ENCODE measurements around the gene BMS1. TPM values are rescaled to one million over a fixed set of nuclear protein-coding genes. Genes with fewer than 3 reads are reported as not detected.
"Not testable (repeated sequence)": the region's sequence is repeated elsewhere in the genome, so short reads cannot be mapped to it uniquely, and the experiment has no call there.

Gene BMS1, protein sequence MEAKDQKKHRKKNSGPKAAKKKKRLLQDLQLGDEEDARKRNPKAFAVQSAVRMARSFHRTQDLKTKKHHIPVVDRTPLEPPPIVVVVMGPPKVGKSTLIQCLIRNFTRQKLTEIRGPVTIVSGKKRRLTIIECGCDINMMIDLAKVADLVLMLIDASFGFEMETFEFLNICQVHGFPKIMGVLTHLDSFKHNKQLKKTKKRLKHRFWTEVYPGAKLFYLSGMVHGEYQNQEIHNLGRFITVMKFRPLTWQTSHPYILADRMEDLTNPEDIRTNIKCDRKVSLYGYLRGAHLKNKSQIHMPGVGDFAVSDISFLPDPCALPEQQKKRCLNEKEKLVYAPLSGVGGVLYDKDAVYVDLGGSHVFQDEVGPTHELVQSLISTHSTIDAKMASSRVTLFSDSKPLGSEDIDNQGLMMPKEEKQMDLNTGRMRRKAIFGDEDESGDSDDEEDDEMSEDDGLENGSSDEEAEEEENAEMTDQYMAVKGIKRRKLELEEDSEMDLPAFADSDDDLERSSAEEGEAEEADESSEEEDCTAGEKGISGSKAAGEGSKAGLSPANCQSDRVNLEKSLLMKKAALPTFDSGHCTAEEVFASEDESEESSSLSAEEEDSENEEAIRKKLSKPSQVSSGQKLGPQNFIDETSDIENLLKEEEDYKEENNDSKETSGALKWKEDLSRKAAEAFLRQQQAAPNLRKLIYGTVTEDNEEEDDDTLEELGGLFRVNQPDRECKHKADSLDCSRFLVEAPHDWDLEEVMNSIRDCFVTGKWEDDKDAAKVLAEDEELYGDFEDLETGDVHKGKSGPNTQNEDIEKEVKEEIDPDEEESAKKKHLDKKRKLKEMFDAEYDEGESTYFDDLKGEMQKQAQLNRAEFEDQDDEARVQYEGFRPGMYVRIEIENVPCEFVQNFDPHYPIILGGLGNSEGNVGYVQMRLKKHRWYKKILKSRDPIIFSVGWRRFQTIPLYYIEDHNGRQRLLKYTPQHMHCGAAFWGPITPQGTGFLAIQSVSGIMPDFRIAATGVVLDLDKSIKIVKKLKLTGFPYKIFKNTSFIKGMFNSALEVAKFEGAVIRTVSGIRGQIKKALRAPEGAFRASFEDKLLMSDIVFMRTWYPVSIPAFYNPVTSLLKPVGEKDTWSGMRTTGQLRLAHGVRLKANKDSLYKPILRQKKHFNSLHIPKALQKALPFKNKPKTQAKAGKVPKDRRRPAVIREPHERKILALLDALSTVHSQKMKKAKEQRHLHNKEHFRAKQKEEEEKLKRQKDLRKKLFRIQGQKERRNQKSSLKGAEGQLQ
- 10 to 100 TPM; 18.7 to 19.6 TPM for total RNA-seq
- 10 to 100 TPM in 2 of 3 donors, 1 to 10 TPM in 1; 9.4 to 19.3 (median 13.6) TPM for polyA plus RNA-seq
- total RNA-seq = 106 to 306 (median 119) reads per million in 6 experiments

GRCh38 chr10:42782446-42783180 lies at the start of gene BMS1:
BMS1 (plus strand) TSS chr10:42782795; CDS start chr10:42784395, 1,600 bp downstream.
- ATAC-seq (peak; percentile 92 to 93), DNase-seq (peak; percentile 66 to 93 (median 89))
- Mint-ChIP-seq H3K4me1 (peaks cover 13 to 48% (median 41%) of the 10 kb centered on the region in 4 donors), H3K36me3 (peaks cover 3 to 29% (median 4%) of the 10 kb centered on the region in 3 donors), H3K4me3 (peak within 1 kb of the TSS; percentile 88 to 99 (median 98)), H3K27ac (peak within 1 kb of the TSS; percentile 91 to 99 (median 96)), H3K27me3 (peaks cover 0 to 5% (median 0%) of the 10 kb centered on the region in 5 donors), H3K9me3 (no peaks in the 10 kb centered on the region)
- POLR2A ChIA-PET = interaction anchor here (0.7 to 3.2 kb wide), 6 partner anchors 13 to 791 kb away, joined by 3 to 18 read pairs (median 4); partner anchors contain the start of gene CSGALNACT2

DNA sequence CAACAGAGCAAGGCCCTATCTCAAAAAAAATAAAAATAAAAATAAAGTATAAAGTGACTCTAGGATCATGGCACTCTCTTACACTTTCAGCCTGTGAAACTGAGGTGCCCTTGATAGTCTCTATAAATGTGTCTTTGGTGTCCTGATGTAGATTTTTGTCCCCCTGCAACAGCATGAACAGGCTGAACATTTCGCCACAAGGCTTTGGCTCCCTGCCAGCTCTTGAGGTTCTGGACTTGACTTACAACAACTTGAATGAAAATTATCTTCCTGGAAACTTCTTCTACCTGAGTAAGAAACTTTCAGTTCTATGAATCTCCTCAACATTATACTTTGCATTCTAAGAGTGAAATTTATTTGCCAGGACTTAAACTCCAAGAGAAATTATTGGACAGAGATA lies 48.1 kb upstream of the BMS1 start:
- H3K27me3 Mint-ChIP-seq = peaks cover 12 to 38% (median 27%) of the 10 kb centered on the region in 5 donors

GRCh38 chr10:42738679-42739078 lies 43.9 kb upstream of the BMS1 start:
- peaks cover 8 to 22% (median 19%) of the 10 kb centered on the region in 5 donors for H3K27me3 Mint-ChIP-seq
- peaks cover 5 to 42% (median 16%) of the 10 kb centered on the region in 9 donors for H3K9me3 Mint-ChIP-seq
- H3K4me3 Mint-ChIP-seq = no peak overlapping the region
- POLR2A ChIA-PET = no interaction called here
- ATAC-seq (no peak), DNase-seq (no peak)
- no peaks in the 10 kb centered on the region for H3K4me1 Mint-ChIP-seq
- H3K36me3 Mint-ChIP-seq = peaks cover 4 to 13% (median 5%) of the 10 kb centered on the region in 3 donors
- no peak overlapping the region for H3K27ac Mint-ChIP-seq

More for the DNA sequence above, 48.1 kb upstream of the BMS1 start:
- peaks cover 0 to 7% (median 0%) of the 10 kb centered on the region in 9 donors for H3K9me3 Mint-ChIP-seq
- no peak for DNase-seq
- peaks cover 0 to 1% (median 0%) of the 10 kb centered on the region in 4 donors for H3K4me1 Mint-ChIP-seq
- POLR2A ChIA-PET = no interaction called here
- no peak for ATAC-seq
- H3K27ac Mint-ChIP-seq = peak overlapping the region in 1 of 10 donors; percentile 9
- H3K4me3 Mint-ChIP-seq = no peak overlapping the region
- no peaks in the 10 kb centered on the region for H3K36me3 Mint-ChIP-seq

- POLR2A ChIA-PET, H3K4me3 Mint-ChIP-seq, H3K27ac Mint-ChIP-seq, H3K4me1 Mint-ChIP-seq, DNase-seq, ATAC-seq: not testable (repeated sequence)
- peaks cover 4 to 13% (median 5%) of the 10 kb centered on the region in 3 donors for H3K36me3 Mint-ChIP-seq
- peaks cover 7 to 43% (median 16%) of the 10 kb centered on the region in 9 donors for H3K9me3 Mint-ChIP-seq
- peaks cover 11 to 29% (median 28%) of the 10 kb centered on the region in 5 donors for H3K27me3 Mint-ChIP-seq
Measured at GRCh38 chr10:42741536-42741935, 41.1 kb upstream of the BMS1 start.

DNA sequence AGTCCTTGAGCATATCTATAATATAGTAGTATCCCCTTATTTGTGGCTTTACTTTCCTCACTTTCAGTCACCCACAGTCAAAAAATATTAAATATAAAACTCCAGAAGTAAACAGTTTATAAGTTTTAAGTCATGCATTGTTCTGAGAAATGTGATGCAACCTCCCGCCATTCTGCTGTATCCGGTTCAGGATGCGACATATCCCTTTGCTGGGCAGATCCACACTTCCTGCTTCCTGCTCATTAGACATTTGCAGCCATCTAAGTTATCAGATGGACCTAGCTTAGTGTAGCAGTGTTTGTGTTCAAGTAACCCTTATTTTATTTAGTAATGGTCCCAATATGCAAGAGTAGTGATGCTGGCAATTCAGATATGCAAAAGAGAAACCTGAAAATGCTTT lies 38.9 kb upstream of the BMS1 start:
- ATAC-seq (no peak), DNase-seq (no peak)
- POLR2A ChIA-PET = no interaction called here
- Mint-ChIP-seq H3K27me3 (peaks cover 10 to 22% (median 15%) of the 10 kb centered on the region in 5 donors), H3K4me3 (no peak overlapping the region), H3K36me3 (peaks cover 4 to 13% (median 5%) of the 10 kb centered on the region in 3 donors), H3K4me1 (no peaks in the 10 kb centered on the region), H3K27ac (no peak overlapping the region), H3K9me3 (peaks cover 7 to 37% (median 16%) of the 10 kb centered on the region in 9 donors)

GRCh38 chr10:42744134-42744701 lies 38.4 kb upstream of the BMS1 start:
- peaks cover 10 to 24% (median 19%) of the 10 kb centered on the region in 5 donors for H3K27me3 Mint-ChIP-seq

DNA sequence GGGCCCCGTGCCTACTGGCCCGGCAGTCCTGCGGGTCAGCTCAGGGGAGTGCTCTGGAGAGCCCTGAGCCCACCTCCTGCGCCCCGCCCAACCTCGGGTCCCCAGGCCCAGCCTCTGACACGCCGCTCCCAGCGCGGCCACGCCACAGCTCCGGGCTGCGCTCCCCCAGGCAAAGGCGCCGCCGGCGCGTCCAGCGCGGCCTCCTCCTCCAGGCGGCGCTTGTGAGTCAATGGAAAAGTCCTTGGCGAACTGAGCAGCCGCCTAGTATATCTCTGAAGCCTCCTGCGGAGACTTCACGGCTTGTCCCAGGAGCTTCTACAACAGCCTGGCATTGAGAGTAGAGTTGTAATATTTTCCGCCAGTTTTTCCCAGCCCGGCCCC lies 29.5 kb upstream of the BMS1 start:
- Mint-ChIP-seq H3K27me3 (peaks cover 19 to 73% (median 57%) of the 10 kb centered on the region in 5 donors), H3K4me3 (peak overlapping the region; percentile 74 to 93 (median 83)), H3K27ac (peak overlapping the region in 1 of 10 donors; percentile 34), H3K9me3 (no peaks in the 10 kb centered on the region), H3K36me3 (no peaks in the 10 kb centered on the region), H3K4me1 (peaks cover 6 to 17% (median 13%) of the 10 kb centered on the region in 4 donors)
- DNase-seq (peak; percentile 29 to 71 (median 58)), ATAC-seq (peak; percentile 61 to 71)
- POLR2A ChIA-PET = interaction anchor here (1.1 kb wide), 1 partner anchor 114 kb away, joined by 4 read pairs; the partner anchor contains the start of gene ZNF33B

More at GRCh38 chr10:42744134-42744701, 38.4 kb upstream of the BMS1 start:
- Mint-ChIP-seq H3K4me1 (no peaks in the 10 kb centered on the region), H3K9me3 (peaks cover 7 to 37% (median 16%) of the 10 kb centered on the region in 9 donors), H3K36me3 (peaks cover 4 to 13% (median 5%) of the 10 kb centered on the region in 3 donors), H3K4me3 (no peak overlapping the region), H3K27ac (no peak overlapping the region)
- DNase-seq = no peak
- ATAC-seq = no peak
- POLR2A ChIA-PET = no interaction called here

- Mint-ChIP-seq H3K27ac (no peak overlapping the region), H3K36me3 (no peaks in the 10 kb centered on the region), H3K4me1 (peaks cover 6 to 17% (median 13%) of the 10 kb centered on the region in 4 donors), H3K9me3 (no peaks in the 10 kb centered on the region), H3K4me3 (peak overlapping the region; percentile 74 to 93 (median 83)), H3K27me3 (peaks cover 17 to 72% (median 56%) of the 10 kb centered on the region in 5 donors)
- DNase-seq (peak in 2 of 10 donors; percentile 3 to 4), ATAC-seq (peak in 1 of 2 donors; percentile 26)
- POLR2A ChIA-PET = interaction anchor here (1.0 to 1.1 kb wide), 2 partner anchors 23 to 115 kb away, joined by 3 to 4 read pairs; partner anchors contain the start of gene ZNF33B
Measured at GRCh38 chr10:42753507-42754154, 29.0 kb upstream of the BMS1 start.

DNA sequence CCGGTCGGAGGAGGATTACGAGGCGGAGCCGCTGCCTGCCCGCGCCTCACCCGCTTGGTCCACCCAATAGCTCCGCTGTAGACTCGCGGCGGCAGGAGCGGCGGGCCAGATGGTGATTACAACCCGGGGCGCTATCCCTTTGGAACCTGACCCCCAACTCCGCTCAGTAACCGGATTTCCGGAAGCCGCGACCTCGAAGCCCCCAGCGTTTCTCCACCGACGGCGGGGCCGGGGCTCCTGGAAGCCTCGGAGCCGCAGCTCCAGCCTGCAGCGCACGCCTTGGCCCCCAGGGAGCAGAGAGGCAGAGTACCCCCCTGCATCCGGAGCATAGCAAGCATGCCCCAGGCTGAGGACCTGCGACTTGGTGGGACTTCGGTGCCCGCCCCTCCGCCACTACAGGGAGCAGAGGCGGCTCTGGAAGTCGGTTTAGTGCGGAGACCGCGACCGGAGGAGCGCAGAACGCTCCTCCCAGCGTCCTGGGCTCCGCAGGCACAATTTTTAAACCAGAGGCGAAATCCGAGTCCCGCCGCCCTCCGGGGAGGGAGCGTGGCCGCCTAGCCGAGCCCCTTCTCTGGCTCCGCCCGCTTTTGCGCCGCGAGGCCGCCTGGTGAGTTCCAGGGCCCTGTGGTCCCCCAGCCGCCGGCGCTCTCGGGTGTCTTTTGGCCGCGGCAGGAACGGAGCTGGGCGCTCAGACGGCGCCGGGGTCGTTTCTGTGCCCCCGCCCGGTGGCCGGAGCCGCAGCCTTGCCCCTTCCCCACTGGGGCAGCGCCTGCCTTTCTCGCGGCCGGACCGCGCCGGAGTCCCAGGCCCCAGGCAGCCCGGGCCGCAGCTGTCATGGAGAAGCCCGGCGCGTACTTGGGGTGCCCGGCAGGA lies 28.2 kb upstream of the BMS1 start:
- Mint-ChIP-seq H3K9me3 (peaks cover 0 to 2% (median 0%) of the 10 kb centered on the region in 9 donors), H3K27me3 (peaks cover 20 to 72% (median 57%) of the 10 kb centered on the region in 5 donors), H3K27ac (no peak overlapping the region), H3K36me3 (no peaks in the 10 kb centered on the region), H3K4me3 (peak overlapping the region; percentile 74 to 93 (median 83)), H3K4me1 (peaks cover 6 to 17% (median 13%) of the 10 kb centered on the region in 4 donors)
- ATAC-seq (peak; percentile 71 to 81), DNase-seq (peak in 7 of 10 donors; percentile 18 to 49 (median 26))
- POLR2A ChIA-PET = interaction anchor here (0.6 to 1.0 kb wide), 2 partner anchors 22 to 520 kb away, joined by 3 read pairs; no protein-coding TSS in a partner anchor

Measured in naive thymus-derived CD8-positive, alpha-beta T cell (primary cell).